H1 (cell line): Measurements from ENCODE around the gene VAV2. TPM values are rescaled to one million over a fixed set of nuclear protein-coding genes. Genes with fewer than 3 reads are reported as not detected.

Experiments
- ATF3 ChIP-seq: IDR thresholded peaks from 2 replicates; pipeline ENCODE4 v1.6.1; 2011; ENCODE audit warnings: low read depth, mild to moderate bottlenecking, low read length; ENCODE audit not compliant: insufficient read depth
- EZH2 ChIP-seq: fragments of 200-600 bp; sonication (generic); IDR thresholded peaks from 2 replicates; pipeline ENCODE4 v1.7.1; 2012; ENCODE audit warnings: low read depth, mild to moderate bottlenecking, moderate library complexity, low read length, inconsistent platforms; ENCODE audit not compliant: severe bottlenecking
- PHF8 ChIP-seq: fragments of 200-600 bp; sonication (generic); conservative IDR thresholded peaks from 2 replicates; pipeline ENCODE4 v1.7.1; 2012; ENCODE audit warnings: low read depth, mild to moderate bottlenecking, inconsistent platforms, low read length, moderate library complexity
- RAD21 ChIP-seq, 2 experiments: IDR thresholded peaks in 1 of 2; conservative IDR thresholded peaks in 1 of 2; 2 replicates each; pipeline ENCODE4 v1.6.1; 2011; ENCODE audit warnings: low read depth in 2 of 2, low read length in 2 of 2, improper control_type of control experiment in 1 of 2, inconsistent platforms in 1 of 2, mild to moderate bottlenecking in 1 of 2, moderate library complexity in 1 of 2
- RXRA ChIP-seq: IDR thresholded peaks from 2 replicates; pipeline ENCODE4 v1.6.1; 2011; ENCODE audit warnings: low read depth, mild to moderate bottlenecking, low read length, moderate library complexity; ENCODE audit not compliant: insufficient read depth
- SAP30 ChIP-seq: fragments of 300-600 bp; sonication (generic); IDR thresholded peaks from 2 replicates; pipeline ENCODE4 v1.7.1; 2012; ENCODE audit warnings: low read length, moderate library complexity, mild to moderate bottlenecking, inconsistent platforms; ENCODE audit not compliant: insufficient read depth, insufficient replicate concordance
- TBP ChIP-seq: IDR thresholded peaks from 2 replicates; pipeline ENCODE4 v1.6.1; 2011; ENCODE audit warnings: low read depth, low read length, improper control_type of control experiment
- polyA plus RNA-seq, 7 experiments: library from polyadenylated mRNA; depleted of rRNA in 3 of 7; stranded (reverse) in 5 of 7; unstranded in 2 of 7; fragments of >200 nt in 5 of 7; fragments of 200-250 nt in 2 of 7; gene quantifications; 1 replicate in 5 of 7; 2 replicates in 1 of 7; 4 replicates in 1 of 7; pipeline versions ENCODE4 v1.2.1 to v1.2.3, GENCODE V29; 2011 to 2013; ENCODE audit warnings: missing spikeins in 2 of 7, mixed read lengths in 2 of 7
- total RNA-seq: library from RNA; stranded (reverse); fragmentation: NEBNext Ultra II Directional; extraction: Animal tissue kit (Norgen Biotek cat#: 25700); gene quantifications from 2 replicates; pipeline ENCODE4 v1.2.1, GENCODE V29; 2021

The VAV2 gene
- total and polyA plus RNA-seq, 2 of the 8 experiments (the other 6 are each of a cell fraction or from before 2014, with no cell fraction given) = 13.6 to 37.6 TPM

- no peak for TF ChIP-seq ATF3
- TF ChIP-seq RAD21 (IDR thresholded peaks at IDR 0.05 in 1 of 2, conservative IDR thresholded peaks at IDR 0.05 in 1 of 2; ENCODE audit: low read depth in 2 of 2, low read length in 2 of 2) = no peak
- no peak for TF ChIP-seq TBP
- no peak for TF ChIP-seq EZH2
- TF ChIP-seq PHF8 = no peak
- TF ChIP-seq SAP30 = no peak
- no peak for TF ChIP-seq RXRA
Measured at GRCh38 chr9:133752739-133753446, 239.2 kb downstream of the VAV2 start (continued).
